ENCODE results near the gene PRODH.

- TF ChIP-seq EP300 (IDR thresholded peaks at IDR 0.05; ENCODE audit: borderline replicate concordance) (no peak), RAD21 (IDR thresholded peaks at IDR 0.05; ENCODE audit: low read depth) (no peak), TCF12 (IDR thresholded peaks at IDR 0.05; ENCODE audit: low read depth) (no peak)
- TF ChIP-seq, protein P1, sequence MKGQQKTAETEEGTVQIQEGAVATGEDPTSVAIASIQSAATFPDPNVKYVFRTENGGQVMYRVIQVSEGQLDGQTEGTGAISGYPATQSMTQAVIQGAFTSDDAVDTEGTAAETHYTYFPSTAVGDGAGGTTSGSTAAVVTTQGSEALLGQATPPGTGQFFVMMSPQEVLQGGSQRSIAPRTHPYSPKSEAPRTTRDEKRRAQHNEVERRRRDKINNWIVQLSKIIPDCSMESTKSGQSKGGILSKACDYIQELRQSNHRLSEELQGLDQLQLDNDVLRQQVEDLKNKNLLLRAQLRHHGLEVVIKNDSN (IDR thresholded peaks at IDR 0.05) = no peak
- TF ChIP-seq, protein P2, sequence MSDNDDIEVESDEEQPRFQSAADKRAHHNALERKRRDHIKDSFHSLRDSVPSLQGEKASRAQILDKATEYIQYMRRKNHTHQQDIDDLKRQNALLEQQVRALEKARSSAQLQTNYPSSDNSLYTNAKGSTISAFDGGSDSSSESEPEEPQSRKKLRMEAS (IDR thresholded peaks at IDR 0.05) = no peak
These were observed 37.4 kb upstream of the PRODH start for GRCh38 chr22:18973264-18974031.
